ENCODE data around the gene CDHR3. TPM values are rescaled to one million over a fixed set of nuclear protein-coding genes. Genes with fewer than 3 reads are reported as not detected.

CDHR3 gene
- total and polyA plus RNA-seq, 2 donors (not counting 3 experiments of a cell fraction or from before 2014, with no cell fraction given) = 0.46 to 2.3 TPM

GRCh38 chr7:106015381-106016218, 52.5 kb downstream of the CDHR3 start:
- Histone ChIP-seq H3K9me3 (replicated peaks; ENCODE audit: control insufficient read depth, insufficient read depth, low read length) (no peaks in the 10 kb centered on the region), H3K27ac (ENCODE audit: insufficient read depth, low read depth, low read length) (no peak overlapping the region), H3K36me3 (ENCODE audit: control insufficient read depth in 2 of 2, extremely low read depth in 1 of 2, insufficient read depth in 2 of 2, low read length in 2 of 2) (no peaks in the 10 kb centered on the region), H3K9me1 (replicated peaks; ENCODE audit: control insufficient read depth, extremely low read depth, insufficient read depth, low read length) (no peaks in the 10 kb centered on the region), H3K27me3 (ENCODE audit: control insufficient read depth in 2 of 2, insufficient read depth in 2 of 2, low read length in 2 of 2) (peaks cover 21 to 24% of the 10 kb centered on the region in 2 experiments), H3K79me2 (ENCODE audit: control insufficient read depth, insufficient read depth, low read length) (no peaks in the 10 kb centered on the region), H2AFZ (ENCODE audit: low read depth, low read length) (no peak overlapping the region), H3K4me2 (ENCODE audit: insufficient read depth, low read length) (no peak overlapping the region), H3K9ac (replicated peaks; ENCODE audit: extremely low read depth, insufficient read depth, low read length) (no peak overlapping the region), H3K4me3 (replicated peaks in 1 of 3; ENCODE audit: insufficient read depth in 1 of 3, low read depth in 1 of 3, low read length in 3 of 3) (no peak overlapping the region), H3K4me1 (ENCODE audit: control insufficient read depth, extremely low read depth, insufficient read depth, low read length) (no peaks in the 10 kb centered on the region), H4K20me1 (replicated peaks; ENCODE audit: control insufficient read depth, extremely low read depth, insufficient read depth, low read length) (no peaks in the 10 kb centered on the region)
- ChIA-PET CTCF (interaction anchor here (0.8 to 2.0 kb wide), 5 partner anchors 22 to 255 kb away, joined by 3 to 5 read pairs (median 3); no protein-coding TSS in a partner anchor), POLR2A (interaction anchor here (0.6 kb wide), 1 partner anchor 368 kb away, joined by 4 read pairs; no protein-coding TSS in a partner anchor)
- FAIRE-seq (no peak), DNase-seq (ENCODE audit: low read depth, low spot score) (no peak)
- no peak for TF ChIP-seq EZH2 (IDR thresholded peaks at IDR 0.05; ENCODE audit: borderline replicate concordance, low read depth, low read length, severe bottlenecking)
- no peak for TF ChIP-seq POLR2AphosphoS5 (IDR thresholded peaks at IDR 0.05; ENCODE audit: insufficient read depth, low read depth, low read length)
- TF ChIP-seq MAX (IDR thresholded peaks at IDR 0.05; ENCODE audit: insufficient read depth, insufficient read length) = no peak
- no peak for TF ChIP-seq MYC (IDR thresholded peaks at IDR 0.05; ENCODE audit: low read depth, low read length)
- no peak for TF ChIP-seq POLR2A (IDR thresholded peaks at IDR 0.05; ENCODE audit: low read depth, low read length)
- TF ChIP-seq CTCF (IDR thresholded peaks at IDR 0.05; ENCODE audit: extremely low read depth in 1 of 2, insufficient read depth in 1 of 2, low read depth in 1 of 2, low read length in 2 of 2) = no peak
- dilution Hi-C loops (cut with MboI; ENCODE audit: extremely low pct_ligation_motif_present, low sequenced_read_pairs) (loop anchor here (25.0 kb wide), 1 partner anchor 253 kb away; no protein-coding TSS in a partner anchor), intact Hi-C loops (cut with micrococcal nuclease) (no loop called here)
- BruUV-seq (replicated peaks) = no TSS peak

Measured in endothelial cell of umbilical vein (primary cell).